GM19043 (cell line): ENCODE results near the gene DNPEP.
"Not testable (repeated sequence)": the region's sequence is repeated elsewhere in the genome, so short reads cannot be mapped to it uniquely, and the experiment has no call there.

Experiments used
- ATAC-seq: cut with Tn5 transposase; IDR thresholded peaks from one replicate; pipeline ENCODE4 v1.9.1; 2021; ENCODE audit warnings: low read depth; ENCODE audit not compliant: unreplicated experiment

DNPEP gene

DNA sequence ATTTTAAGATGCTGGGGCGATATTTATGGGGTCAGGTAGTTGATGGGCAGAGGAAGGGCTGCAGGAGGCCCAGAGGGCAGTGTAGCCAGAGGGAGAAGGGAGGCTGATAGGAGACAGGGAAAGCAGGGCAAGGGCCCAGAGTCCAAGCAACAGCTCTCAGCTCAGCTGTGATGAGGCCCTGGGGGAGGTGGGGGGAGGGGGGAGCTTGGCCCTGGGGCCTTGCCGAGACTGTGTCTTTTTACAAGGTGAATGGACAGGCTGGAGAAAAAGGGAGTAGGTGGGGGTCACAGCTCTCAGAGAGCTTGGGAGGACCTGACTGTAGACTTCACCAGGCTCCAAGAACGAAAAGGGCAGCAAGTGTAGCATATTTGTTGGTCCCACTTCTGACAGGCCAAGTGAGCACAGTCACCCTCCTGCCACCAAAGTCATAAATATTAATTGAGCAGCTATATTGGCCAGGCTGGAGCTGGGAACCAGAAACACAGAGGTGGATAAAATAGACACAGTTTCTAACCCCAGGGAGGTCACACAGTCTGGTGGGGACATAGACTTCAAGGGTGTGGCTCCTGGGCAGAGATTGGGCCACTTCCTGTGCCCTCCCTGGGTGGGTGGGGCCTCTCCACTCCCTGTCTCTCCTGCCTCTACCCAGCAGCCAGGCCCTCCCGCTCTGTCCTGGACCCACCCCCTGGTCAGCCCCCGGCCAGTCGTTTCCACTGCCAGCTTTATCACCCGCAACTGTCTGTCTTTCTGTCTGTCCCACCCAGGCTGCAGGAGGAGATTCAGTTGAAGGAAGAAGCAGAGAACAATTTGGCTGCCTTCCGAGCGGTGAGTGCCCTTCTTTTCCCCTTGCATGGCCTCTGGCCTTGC lies 31.9 kb upstream of the DNPEP start:
- ATAC-seq = no peak

DNA sequence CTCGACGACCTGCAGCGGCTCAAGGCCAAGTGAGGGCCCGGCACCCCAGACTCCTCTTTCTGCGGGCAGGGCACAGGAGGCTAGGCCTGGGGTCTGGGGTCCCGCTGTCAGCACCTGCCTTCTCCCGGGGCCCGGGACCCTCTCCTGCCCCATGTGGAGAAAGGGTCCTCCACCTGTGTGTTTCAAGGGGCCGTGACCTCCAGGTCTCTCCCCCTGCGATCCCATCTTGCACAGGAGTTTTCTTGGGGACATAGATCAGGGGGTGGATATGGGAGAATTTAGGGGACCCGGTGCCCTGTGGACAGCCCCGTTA lies 31.3 kb upstream of the DNPEP start:
- ATAC-seq = no peak

DNA sequence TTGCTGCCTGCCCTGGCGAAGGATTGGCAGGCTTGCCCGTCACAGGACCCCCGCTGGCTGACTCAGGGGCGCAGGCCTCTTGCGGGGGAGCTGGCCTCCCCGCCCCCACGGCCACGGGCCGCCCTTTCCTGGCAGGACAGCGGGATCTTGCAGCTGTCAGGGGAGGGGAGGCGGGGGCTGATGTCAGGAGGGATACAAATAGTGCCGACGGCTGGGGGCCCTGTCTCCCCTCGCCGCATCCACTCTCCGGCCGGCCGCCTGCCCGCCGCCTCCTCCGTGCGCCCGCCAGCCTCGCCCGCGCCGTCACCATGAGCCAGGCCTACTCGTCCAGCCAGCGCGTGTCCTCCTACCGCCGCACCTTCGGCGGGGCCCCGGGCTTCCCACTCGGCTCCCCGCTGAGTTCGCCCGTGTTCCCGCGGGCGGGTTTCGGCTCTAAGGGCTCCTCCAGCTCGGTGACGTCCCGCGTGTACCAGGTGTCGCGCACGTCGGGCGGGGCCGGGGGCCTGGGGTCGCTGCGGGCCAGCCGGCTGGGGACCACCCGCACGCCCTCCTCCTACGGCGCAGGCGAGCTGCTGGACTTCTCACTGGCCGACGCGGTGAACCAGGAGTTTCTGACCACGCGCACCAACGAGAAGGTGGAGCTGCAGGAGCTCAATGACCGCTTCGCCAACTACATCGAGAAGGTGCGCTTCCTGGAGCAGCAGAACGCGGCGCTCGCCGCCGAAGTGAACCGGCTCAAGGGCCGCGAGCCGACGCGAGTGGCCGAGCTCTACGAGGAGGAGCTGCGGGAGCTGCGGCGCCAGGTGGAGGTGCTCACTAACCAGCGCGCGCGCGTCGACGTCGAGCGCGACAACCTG lies 30.7 kb upstream of the DNPEP start, which contains the start of gene DES:
TSS of gene DES (plus strand) at position 223 of the 857 bp plus-strand sequence. CDS start at position 309, 86 bp downstream.
- no peak for ATAC-seq

DNA sequence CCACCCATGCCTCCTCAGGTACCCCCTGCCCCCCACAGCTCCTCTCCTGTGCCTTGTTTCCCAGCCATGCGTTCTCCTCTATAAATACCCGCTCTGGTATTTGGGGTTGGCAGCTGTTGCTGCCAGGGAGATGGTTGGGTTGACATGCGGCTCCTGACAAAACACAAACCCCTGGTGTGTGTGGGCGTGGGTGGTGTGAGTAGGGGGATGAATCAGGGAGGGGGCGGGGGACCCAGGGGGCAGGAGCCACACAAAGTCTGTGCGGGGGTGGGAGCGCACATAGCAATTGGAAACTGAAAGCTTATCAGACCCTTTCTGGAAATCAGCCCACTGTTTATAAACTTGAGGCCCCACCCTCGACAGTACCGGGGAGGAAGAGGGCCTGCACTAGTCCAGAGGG lies 29.7 kb upstream of the DNPEP start:
- no peak for ATAC-seq

DNA sequence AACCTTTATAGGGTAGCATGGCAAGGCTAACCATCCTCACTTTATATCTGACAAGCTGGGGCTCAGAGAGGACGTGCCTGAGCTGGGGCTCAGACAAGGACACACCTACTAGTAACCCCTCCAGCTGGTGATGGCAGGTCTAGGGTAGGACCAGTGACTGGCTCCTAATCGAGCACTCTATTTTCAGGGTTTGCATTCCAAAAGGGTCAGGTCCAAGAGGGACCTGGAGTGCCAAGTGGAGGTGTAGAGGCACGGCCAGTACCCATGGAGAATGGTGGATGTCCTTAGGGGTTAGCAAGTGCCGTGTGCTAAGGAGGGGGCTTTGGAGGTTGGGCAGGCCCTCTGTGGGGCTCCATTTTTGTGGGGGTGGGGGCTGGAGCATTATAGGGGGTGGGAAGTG lies 29.2 kb upstream of the DNPEP start:
- no peak for ATAC-seq

DNA sequence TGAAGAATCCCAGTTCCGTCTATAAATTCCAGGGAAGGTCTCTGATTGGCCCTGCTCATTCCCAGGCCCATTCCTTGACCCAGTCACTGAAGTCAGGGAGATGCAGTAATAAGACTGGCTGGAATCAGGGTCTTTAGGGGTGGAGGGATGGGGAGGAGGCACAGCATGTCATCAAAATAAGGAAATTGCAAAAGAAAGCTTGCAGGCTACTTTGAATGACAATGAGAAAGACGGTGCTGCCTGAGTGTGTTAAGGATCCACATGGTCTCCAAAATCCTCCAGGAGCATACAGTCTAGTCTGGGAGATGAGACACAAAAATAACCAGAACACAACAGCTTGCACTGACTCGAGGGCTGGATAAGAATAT lies 28.5 kb upstream of the DNPEP start:
- ATAC-seq = no peak

DNA sequence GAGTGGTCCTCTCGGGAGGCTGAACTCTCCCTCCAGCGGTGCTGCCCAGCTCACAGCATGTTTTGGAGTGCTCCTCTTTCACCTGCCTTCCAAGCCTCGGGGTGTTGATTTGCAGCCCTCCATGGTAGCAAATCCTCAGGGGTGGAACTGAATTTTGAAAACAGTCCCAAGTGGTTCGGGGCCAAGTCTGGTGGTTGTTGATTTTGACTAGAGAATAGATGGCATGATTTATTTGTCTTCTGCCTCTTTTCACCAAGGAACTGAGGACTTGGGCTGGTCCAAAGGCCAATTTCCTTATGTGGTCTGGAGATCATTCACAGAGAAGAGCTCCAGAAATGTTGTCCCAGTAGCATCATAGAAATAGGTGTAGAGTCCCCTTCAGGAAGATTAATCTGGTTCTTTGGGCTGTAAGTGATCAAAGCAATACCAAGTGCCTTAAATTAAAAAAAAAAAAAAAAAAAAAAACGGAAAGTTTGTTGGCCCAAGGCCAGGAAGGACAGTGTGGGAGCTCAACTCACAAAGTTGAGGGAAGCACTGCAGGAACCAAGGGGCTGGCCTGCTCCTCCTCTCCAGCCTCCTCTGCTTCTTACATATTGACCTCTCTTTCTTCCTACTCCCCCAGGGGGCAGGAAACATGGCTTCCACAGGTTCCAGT lies 28.0 kb upstream of the DNPEP start:
- ATAC-seq = no peak

DNA sequence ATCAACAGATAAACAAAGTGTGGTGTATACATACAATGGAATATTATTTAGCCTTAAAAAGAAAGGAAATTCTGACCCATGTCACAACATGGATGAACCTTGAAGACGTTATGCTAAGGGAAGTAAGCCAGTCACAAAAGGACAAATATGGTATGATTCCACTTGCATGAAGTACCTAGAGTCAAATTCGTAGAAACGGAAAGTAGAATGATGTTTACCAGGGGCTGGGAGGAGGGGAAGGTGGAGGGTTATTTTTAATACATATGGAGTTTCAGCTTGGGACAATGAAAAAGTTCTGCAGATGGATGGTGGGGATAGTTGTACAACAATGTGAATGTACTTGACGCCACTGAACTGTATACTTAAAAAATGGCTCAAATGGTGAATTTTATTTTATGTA lies 27.1 kb upstream of the DNPEP start:
- ATAC-seq = no peak

DNA sequence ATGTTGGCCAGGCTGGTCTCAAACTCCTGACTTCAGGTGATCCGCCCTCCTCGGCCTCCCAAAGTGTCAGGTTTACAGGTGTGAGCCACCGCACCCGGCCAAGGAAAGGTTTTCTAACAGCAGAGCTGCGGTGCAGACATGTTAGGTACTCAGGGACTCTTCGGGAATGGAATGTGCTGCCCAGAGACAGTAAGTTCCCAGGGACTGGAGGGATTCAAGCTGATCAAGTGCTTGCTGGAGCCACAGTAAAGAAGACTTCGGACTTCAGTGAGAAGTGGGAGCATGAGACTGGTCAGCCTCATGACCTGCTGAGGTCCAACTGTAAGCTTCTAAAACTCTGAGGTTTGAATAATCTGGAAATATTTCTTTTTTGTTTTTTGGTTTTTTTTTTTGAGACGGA lies 22.7 kb upstream of the DNPEP start:
- ATAC-seq = no peak

DNA sequence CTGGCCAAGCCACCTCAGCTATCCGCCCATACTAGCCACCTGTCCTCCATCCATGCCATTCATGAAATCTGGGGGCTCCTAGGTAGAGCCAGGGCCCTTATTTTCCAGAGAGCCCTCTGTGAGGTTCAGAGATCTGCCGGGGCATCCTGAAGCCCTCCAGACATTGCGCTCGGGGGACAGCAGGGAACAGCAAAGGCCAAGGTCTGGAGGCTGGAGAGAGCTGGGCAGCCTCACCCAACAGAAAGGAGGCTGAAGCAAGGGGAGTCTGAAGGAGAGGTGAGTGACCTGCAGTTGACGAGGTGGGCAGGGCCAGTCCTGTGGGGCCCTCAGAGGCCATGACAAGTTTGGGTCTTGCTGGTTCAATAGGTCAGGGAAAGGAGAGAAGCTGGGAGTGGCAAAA lies 21.9 kb upstream of the DNPEP start:
- ATAC-seq = no peak

DNA sequence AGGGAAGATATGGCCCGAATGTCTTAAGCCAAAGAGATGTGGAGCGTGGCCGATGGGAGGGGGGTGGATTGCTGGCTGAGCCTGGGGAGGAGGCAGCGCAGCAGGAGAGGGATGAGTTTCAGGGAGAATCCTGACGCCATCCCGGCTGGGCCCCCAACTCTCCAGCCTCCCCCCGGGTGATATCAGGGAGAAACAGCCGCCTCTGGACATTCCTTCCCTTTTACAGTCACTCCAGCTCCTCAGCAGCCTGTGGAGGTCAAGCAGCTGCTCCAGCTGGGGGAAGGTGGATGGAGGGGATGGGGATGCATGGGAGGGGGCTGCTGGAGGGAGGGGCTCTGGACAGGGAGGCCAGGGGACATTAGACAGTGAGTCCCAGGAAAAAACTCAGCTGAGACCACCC lies 20.9 kb upstream of the DNPEP start:
- no peak for ATAC-seq

DNA sequence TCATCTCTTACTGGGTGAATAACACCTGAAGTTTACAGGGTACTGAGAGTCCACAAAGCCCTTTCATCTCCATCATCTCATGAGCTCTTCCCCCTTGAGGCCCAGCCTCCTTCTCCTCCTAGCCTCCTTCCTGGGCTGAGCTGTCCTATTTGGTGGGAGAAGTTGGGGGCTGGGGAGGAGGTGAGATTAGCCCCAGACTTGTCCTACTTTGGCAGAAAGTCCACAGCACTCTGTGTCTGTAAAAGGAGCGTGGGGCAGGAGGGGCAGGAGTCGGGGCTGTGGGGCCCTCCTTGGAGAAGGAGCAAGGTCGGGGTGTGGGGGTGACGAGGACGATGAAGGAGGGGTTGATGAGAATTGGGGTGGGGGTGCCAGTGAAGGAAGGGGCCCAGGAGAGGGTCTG lies 20.5 kb upstream of the DNPEP start:
- ATAC-seq = no peak

DNA sequence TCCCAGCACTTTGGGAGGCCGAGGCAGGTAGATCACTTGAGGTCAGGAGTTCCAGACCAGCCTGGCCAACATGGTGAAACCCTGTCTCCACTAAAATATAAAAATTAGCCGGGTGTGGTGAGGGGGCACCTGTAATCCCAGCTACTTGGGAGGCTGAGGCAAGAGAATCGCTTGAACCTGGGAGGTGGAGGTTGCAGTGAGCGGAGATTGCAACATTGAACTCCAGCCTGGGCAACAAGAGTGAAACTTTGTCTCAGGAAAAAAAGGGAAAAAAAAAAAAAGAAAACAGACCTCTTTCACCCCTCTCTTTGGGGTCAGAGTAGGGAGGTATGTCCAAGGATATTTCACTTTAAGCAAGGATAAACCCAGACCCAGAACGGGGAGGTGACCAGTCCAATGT lies 19.6 kb upstream of the DNPEP start:
- not testable (repeated sequence) for ATAC-seq

DNA sequence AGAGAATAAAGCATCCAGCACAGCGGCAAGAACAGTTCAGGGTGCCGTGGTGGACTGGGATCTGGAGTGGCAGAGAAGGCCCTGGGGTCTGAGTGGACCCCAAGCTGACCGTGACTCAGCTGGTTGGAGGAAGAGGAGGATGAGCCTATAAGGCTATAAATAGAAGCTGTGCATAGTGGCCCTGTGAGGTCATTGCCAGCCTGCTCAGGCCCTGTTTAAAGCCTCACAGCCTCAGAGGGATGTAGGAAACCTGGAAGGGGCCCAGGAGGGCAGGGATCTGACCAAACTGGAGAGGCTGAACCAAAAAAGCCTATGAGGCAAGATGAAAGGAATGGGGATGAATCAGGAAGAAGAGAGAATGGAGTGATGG lies 19.1 kb upstream of the DNPEP start:
- ATAC-seq = no peak

DNA sequence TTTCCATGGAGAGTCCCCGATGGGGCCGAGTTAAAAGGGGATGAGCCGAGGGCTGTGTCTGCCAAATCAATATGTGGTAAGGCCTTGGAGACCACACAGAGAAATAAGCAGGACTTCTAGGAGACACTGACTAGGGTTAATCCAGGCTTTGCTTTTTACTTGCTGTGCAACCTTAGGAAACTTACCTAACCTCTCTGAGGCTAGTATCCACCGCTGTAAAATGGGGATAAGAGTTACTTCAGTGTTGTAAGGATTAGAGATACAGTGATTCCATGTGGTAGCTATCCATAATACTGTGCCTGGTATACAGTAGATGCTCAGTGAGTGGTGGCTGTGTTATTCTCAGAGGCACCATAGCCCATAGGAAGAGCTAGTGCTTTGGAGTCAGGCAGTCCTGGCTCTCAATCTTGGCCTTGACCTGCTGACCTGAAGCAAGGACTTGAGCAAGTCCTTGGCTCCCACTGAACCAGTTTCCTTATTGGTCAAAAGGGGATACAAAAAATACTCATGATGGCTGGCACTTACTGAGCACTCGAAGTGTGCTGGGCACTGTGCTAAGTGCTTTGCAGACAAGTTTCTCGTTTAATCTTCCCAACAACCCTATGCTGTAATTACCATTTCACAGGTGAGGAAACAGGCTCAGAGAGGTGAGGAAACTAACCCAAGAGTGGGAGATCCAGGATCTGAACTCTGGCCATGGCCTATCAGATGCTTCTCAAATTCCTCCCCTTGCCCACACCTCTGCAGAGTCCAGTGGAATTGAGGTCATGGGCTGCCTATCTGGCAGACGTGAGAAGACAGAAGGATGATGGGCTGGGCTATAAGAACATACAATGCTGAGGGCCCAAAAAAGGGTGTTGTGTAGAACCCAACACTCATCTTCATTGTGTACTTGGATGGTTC lies 18.5 kb upstream of the DNPEP start:
- ATAC-seq = no peak

DNA sequence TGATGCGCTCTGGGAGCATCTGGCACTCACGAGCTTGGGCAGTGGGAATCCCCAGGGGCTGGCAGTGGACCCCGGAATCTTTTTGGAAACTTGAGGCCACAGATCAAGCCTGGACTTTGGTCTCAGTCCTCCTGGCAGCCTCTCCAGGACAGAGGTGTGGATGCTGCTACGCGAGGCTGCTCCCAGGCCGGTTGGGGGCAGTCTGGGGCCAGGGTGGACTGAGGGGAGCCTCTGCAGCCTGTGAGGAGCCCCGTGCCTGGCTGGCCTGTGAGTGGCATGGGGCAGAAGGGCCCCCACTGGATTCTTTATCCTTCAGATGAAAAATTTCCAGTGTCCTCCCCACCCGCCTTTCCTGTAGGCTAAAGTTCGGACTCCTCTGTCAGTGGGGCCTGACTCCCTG lies 17.7 kb upstream of the DNPEP start:
- ATAC-seq = no peak

DNA sequence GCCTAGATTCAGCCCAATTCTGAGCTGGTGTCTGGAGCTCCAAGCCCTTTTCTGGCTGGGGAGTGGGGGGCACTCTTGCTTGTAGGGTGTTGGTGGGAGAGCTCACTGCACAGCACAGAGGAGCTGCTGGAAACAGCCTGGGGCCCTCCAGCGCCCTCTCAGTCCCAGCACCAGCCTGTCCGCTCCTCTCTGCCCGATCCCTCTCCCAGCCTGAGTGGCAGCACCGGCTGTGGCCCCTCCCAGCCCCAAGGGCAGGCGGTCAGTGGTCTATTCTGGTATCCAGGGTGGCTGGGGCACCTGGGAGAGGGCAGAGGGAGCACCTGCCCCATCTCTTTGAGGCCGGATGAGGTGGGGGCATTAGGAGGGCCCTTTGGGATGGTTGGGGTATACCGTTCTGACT lies 17.2 kb upstream of the DNPEP start:
- ATAC-seq = no peak

DNA sequence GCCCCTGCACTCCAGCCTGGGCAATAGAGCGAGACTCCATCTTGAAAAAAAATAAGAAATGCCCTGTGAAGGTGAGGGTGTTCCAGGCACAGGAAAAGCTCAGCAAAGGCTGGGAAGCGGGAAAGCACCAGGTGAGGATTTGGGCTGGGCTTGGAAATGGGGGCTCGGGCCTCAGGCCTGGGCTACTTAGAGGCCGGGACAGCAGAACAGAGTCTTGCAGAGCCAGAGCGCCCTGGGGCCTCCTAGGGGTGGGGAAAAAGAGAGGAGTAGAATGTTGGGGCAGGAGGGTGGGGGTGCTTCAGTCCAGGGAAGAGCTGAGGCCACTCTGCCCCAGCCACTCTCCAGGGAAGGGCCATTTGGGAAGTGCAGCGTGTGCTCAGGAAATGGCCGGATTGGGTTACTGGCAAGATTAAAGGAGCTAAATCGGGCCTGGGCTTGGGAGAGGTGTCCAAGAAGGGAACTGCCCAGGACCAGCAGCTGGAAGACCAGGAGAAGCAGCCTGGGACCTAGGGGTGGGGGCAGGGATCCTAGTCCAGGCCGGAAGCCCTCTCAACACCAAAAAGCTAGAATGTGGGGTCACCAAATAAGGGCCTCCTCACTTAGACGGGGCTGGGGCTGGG lies 16.7 kb upstream of the DNPEP start:
- no peak for ATAC-seq

DNA sequence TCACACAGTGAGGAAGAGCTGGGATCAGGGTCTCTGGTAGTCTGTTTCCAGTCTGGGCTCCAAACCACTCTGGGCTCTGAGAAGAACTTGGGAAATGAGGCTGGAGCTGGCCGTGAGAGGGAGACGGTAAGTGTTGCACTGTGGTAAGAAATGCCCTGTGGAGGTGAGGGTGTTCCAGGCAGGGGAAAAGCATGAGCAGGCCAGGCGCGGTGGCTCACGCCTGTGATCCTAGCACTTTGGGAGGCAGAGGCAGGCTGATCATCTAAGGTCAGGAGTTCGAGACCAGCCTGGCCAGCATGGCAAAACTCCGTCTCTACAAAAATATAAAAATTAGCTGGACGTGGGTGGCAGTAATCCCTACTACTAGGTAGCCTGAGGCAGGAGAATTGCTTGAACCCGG lies 16.1 kb upstream of the DNPEP start:
- ATAC-seq = no peak
